Measurements from ENCODE around the gene DGAT2.
"Not testable (repeated sequence)": the region's sequence is repeated elsewhere in the genome, so short reads cannot be mapped to it uniquely, and the experiment has no call there.

The DGAT2 gene

DNA sequence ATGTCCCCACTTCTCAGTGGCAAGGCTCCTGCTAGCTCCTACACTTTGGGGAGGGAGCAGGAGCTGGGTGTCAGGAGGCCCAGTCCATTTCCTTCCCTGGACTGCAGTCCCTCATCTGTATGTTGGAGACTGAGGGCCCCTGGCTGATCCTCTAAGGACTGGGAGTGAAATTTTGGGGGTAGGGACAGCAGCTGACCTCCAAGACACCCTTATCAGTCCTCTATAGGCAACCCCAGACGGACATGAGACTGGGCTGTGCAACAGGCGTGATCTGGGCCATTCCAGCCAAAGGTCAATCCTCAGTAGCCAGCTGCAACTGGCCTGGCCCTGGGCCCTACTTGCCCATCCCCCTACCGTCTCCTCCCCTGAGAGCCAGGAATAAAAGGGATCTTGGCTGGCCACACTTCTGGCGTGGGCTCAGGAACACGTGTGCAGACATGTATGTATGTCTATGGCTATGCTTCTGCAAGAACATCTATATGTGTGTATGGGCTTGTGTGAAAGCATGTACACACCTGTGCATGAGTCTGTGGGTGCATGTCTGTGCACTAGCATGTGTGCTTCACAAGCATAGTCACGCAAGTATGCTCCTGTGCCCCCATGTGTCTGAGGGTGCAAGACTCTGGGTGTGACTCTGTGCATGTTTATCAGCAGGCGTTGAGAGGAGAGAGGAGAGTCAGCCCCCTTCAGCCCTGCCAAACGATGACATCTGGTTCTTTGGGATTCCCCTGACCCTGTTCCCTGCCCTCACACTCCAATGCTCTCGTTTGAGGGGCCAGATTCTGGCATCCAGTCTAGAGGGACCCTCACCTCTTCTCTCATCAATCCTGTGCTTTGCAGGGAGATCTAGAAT lies 24.6 kb upstream of the DGAT2 start:
- no peak for DNase-seq
- intact Hi-C loops (cut with DNase I), result no loop called here

DNA sequence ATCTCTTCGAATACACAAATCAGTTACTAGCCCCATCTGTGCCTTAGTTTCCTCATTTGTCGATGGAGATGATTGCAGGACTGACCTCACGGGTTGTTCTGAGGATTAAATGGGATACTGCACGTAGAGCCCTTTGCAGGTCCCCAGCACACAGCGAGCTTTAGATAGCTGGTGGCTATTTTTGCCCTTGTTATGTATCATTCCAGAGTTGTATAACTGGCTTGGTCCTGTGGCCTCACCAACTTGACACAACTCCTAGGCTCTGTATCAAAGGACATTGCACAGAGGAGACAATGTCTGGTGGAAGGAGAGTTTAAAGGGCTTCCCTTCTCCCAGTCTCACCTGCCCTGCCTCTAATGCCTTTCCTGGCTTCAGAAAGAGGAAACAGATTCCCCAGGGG lies 22.8 kb upstream of the DGAT2 start:
- intact Hi-C loops (cut with DNase I), result no loop called here
- no peak for DNase-seq

DNA sequence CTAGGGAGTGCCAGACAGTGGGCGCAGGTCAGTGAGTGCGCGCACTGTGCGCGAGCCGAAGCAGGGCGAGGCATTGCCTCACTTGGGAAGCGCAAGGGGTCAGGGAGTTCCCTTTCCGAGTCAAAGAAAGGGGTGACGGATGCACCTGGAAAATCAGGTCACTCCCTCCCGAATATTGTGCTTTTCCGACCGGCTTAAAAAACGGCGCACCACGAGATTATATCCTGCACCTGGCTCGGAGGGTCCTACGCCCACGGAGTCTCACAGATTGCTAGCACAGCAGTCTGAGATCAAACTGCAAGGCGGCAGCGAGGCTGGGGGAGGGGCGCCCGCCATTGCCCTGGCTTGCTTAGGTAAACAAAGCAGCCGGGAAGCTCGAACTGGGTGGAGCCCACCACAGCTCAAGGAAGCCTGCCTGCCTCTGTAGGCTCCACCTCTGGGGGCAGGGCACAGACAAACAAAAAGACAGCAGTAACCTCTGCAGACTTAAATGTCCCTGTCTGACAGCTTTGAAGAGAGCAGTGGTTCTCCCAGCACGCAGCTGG lies 19.8 kb upstream of the DGAT2 start:
- DNase-seq; intact Hi-C loops (cut with DNase I): not testable (repeated sequence)

DNA sequence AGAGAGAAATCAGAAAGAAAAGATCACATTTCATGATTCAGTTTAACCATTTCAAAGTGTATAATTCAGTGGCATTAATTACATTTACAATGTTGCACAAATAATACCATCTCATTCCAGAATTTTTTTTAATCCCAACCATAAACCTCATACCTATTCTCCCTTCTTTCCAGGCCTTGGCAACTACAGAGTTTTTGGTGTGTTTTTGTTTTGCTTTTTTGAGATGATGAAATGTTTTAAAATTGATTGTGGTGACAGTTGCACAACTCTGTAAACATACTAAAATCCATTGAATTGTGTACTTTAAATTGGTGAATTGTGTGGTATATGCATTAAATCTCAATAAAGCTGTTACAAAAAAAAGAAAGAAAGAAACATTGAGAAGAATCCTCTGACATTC lies 13.6 kb upstream of the DGAT2 start:
- DNase-seq; intact Hi-C loops (cut with DNase I): not testable (repeated sequence)

DNA sequence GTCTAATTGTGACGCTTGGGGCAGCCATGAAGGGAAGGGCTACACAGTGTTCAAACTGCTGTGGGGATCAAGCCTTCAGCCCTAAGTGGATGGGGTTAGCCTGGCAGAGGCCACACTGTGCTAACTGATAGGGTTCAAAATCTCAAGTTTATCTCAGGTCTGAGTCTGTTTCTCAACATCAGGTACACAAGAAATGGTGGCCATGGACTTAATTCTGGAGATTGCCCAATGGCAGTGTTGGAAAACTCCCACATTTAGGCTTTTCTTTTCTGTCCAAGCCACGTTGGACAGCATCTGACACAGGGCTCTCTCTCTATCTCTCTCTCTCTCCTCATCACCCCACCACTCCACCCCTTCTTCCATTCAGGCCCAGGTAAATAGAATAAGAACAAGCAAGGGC lies 10.9 kb upstream of the DGAT2 start:
- intact Hi-C loops (cut with DNase I), result no loop called here

DNA sequence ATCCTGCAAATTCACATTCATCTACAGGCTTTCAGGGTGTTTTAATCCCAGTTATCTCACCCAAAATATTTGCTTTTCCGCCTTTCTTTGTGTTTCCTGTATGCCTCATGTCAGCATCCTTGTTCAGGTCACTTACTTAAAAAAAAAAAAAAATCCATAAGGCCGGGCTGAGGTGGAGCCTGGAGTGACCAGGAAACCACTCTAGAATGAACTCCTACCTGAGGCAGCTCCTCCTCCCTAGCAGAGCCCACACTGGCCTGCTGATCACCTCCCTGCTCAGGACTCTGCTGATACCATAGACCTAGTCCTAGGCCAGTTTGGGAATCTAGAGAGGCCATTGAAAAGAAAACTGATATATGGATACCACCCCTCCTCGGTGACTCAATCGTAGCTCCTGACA lies 8.7 kb upstream of the DGAT2 start:
- intact Hi-C loops (cut with DNase I), result no loop called here
- no peak for DNase-seq

More for the DNA sequence above, 10.9 kb upstream of the DGAT2 start:
- peak in 2 of 42 donors; percentile 7 to 9 for DNase-seq

DNA sequence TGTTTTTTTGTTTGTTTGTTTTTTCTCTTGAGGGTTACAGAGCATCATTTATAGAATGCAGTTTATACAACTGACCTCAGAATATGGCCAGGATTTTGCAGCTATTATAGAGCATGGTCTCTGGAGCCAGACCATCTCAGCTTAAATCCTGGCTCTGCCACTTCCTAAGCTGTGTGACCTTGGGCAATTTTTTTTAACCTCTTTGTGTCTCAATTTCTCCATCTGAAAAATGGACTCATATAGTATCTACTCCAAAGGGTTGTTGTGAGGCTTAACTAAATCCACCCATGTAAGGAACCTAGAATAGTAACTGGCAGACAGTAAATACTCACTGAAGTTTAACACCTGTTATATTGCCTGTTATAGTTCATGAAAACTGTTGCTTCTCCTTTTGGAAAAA lies 8.3 kb upstream of the DGAT2 start:
- DNase-seq, result no peak
- intact Hi-C loops (cut with DNase I), result no loop called here

DNA sequence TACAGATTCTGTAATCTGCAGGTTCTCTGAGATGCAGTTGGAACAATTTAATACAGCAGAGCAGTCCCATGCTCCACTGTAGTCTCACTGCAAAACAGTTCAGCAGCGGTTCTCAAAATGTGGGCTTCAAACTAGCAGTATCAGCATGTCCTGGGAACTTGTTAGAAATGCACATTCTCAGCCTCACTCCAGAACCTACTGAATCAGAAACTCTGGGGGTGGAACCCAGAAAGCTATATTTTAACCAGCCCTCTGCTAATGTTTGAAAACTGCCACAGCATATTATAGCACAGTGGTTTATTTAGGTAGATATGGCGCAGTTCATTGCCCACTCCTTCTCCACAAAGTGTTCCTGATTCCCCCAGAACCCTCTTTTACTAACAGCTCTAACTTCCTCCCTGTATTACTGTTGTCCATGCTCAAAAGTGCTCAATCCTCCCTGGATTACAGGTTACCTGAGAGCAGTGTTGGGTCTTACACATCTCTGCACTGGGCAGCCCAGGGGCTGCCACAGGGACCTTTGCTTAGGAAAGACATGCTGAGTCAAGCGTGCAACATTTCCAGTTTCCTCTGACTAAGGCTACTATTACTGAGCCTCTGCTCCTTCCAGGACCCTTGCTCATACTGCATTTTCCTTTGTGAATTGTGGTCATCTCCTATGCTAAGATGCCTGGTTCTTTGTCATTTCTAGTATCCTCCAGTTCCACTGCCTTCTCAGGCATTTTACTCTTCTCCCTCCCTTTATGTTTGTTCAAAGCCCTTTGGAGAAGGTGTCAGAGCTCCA lies 7.7 kb upstream of the DGAT2 start:
- intact Hi-C loops (cut with DNase I), result no loop called here
- DNase-seq, result peak in 1 of 42 donors; percentile 15

DNA sequence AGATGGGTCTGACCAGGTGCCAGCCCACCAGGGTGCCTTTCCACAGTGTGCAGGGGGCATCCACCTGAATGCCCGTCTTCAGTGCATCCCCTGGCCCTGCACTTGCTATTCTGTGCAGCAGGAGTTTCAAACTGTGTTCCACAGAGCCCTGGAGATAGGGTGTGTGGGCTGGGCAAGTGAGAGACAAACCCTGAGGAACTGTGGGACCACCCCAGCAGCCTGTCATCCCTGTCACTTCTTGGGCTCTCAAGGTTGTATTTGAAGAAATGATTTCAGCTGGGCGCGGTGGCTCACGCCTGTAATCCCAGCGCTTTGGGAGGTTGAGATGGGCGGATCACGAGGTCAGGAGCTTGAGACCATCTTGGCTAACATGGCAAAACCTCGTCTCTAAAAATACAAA lies 6.4 kb upstream of the DGAT2 start:
- no peak for DNase-seq
- intact Hi-C loops (cut with DNase I), result no loop called here

DNA sequence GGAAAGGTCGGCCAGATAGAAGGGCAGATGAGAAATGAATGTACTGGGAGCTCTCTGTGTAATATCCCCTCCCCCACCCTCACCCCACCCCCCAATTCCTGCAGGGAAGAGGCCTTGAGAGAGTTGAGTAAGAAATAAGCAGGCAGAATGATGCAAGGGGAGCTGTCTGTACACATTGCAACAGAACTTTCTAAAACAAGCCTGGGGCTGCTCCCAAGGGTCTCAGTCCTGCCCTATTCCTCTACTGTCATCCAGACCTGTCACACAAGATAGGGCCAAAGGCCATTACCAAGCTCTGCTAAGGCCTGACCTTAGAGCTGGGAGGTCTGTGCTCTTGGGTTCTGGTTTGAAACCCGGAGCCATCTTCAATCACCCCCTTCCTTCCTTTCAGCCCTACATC lies 5.7 kb upstream of the DGAT2 start:
- intact Hi-C loops (cut with DNase I), result no loop called here

DNA sequence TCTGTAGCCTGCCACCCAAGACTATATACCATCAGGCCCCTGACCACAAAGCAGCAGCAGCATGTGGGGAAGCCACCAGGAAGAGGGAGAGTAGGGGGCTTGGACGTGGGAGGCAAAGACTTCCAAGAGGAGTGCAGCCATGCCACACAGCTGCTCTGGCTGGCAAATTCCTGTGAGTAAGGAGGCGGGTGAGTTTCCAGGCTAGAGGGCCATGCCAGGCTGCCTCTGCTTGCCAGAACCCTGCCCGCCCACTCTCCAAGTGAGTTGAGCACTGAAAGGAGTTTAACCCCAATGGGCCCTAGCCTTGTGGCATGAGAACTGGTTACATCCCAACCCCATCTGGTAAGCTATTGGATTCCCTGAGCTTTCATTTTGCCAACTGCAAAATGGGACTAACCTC lies 4.7 kb upstream of the DGAT2 start:
- DNase-seq, result no peak
- intact Hi-C loops (cut with DNase I), result no loop called here

More for the DNA sequence above, 5.7 kb upstream of the DGAT2 start:
- DNase-seq, result no peak

DNA sequence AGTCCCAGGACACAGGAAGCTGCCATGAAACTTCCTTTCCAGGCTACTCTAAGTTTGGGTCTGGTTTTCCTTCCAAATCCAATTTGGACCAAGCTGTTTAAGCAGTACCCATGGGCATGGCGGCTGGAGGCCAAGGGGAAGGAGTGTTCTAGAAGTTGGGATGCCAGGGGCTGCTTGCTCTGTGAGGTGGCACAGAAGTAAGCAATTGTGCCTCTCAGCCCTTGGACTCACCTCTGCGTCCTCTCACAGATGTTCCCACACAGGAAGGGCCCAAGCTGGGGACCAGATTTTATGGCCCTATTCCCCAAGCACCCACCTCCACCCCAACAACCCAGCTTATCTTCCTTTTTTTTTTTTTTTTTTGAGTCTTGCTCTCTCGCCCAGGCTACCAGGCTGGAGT lies 3.5 kb upstream of the DGAT2 start:
- peak in 1 of 42 donors; percentile 17 for DNase-seq
- intact Hi-C loops (cut with DNase I), result no loop called here

DNA sequence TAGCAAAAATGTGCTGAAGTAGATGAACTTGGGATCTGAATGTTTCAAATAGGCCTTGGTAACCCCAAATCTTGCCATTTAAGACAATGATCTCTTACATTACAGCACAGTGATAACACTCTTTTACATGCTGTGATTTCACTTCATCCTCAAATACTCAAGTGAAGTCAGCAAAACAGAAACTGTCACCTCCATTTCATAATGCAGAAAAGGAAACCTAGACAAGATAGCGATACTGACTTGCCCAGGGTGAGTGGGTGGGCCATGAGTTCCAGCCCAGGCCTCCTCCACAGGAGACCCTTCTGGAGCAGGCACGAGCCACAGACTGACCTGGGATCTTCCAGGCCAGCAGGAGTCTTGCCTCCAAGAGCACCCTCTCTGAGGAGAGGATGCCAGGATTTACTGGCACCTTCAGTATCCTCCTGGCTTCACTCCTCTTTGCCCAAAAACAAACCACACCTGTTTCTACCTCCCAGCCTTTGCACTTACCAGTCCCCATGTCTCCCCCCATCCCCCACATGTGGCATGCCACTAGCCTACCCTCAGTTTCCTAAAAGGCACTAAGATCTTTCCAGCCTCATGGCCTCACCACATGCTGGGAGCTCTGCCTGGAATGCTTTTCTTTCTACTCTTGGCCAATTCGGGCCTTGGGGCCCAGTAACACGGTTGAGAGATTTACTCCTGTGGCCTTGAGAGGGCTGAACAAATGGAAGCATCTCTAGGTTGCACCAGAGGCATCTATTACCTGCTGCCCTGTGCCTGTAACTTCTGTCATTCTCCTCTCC lies 1.9 kb upstream of the DGAT2 start:
- peak in 1 of 42 donors; percentile 10 for DNase-seq
- intact Hi-C loops (cut with DNase I), result no loop called here

DNA sequence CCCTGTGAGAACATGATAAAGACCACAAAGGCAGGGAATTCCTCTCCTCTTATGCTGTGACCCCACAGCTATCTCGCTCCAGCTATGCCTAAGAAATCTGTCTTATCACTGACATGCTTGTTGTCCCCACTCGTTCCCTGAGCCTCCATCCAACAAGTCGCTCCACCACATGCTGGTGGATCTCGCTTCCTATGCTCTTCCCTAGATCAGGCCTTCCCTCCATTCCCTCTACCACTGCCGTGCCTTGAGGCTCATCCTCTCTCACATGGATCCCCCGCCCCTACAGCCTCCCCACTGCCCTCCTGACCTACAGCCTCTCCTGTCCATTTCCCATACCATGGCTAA lies 1.4 kb upstream of the DGAT2 start:
- intact Hi-C loops (cut with DNase I), result no loop called here
- DNase-seq, result peak in 1 of 42 donors; percentile 12

DNA sequence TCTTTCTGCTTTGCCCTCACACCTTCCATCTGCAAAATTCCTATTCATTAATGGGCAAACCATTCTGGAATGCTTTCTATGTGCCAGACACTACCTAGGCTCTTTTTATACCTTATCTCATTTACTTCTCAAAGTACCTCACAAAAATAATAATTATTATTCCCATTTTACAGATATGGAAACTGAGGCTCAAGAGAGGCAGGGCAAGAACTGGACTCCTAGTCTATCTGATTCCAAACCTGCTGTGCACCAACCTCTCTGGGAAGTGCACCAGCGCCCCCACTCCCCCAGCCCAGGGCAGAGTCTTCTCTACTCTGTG lies 826 bp upstream of the DGAT2 start:
- intact Hi-C loops (cut with DNase I), result no loop called here
- no peak for DNase-seq

DNA sequence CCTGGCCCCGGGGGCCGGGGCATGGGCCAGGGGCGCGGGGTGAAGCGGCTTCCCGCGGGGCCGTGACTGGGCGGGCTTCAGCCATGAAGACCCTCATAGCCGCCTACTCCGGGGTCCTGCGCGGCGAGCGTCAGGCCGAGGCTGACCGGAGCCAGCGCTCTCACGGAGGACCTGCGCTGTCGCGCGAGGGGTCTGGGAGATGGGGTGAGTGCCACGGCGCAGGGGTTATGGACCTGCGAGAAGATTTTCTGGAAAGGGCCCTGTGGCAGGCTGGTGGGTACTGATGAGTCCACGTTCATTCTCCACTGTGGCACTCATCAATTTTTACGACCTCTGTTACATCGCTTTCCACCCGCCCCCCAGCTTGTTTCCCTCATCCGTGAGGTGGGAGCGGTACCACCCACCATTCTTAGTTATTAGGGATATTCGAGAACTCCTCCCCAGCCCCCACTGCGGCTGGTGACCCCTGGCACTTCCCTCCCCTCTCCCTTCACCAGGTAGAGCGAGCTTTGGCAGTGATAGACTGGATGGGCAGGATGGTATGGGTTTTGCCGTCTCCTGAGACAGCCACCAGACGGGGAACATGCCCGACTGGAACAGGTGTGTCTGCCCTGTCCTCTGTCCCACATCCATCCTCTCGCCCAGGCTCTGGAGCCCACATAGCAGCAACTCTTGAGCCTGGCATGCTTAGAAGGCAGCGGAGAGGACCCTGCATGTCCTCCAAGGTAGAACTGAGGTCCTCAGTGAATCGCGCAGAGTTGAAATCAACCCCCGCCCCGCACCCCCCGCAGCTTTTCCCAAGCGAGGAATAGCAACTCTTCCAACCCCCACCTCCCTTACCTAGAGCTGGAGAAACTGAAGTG lies 562 bp downstream of the DGAT2 start:
- intact Hi-C loops (cut with DNase I), result no loop called here
- DNase-seq, result peak in 41 of 42 donors; percentile 20 to 78 (median 55)

DNA sequence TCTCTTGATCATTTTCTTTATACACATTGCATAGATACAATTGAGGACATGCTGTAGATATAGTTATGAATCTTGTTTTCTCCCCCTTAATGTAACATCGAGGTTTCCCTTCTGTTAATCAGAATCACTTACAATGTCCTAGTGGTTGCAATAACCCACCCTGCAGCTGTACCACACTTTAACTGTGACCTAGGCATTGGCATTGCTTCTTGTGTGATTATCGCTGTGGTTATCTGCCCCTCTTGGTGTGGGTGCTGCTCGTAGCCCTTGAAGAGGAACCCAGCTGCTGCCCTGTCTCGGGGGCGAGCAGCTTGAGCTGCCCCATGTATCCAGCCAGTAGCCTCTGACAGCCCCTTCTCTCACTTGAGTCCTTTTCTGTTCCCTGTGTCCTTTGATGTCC lies 1.5 kb downstream of the DGAT2 start:
- intact Hi-C loops (cut with DNase I), result loop anchor here (10.0 kb wide), 1 partner anchor 85 kb away; no protein-coding TSS in a partner anchor
- no peak for DNase-seq

DNA sequence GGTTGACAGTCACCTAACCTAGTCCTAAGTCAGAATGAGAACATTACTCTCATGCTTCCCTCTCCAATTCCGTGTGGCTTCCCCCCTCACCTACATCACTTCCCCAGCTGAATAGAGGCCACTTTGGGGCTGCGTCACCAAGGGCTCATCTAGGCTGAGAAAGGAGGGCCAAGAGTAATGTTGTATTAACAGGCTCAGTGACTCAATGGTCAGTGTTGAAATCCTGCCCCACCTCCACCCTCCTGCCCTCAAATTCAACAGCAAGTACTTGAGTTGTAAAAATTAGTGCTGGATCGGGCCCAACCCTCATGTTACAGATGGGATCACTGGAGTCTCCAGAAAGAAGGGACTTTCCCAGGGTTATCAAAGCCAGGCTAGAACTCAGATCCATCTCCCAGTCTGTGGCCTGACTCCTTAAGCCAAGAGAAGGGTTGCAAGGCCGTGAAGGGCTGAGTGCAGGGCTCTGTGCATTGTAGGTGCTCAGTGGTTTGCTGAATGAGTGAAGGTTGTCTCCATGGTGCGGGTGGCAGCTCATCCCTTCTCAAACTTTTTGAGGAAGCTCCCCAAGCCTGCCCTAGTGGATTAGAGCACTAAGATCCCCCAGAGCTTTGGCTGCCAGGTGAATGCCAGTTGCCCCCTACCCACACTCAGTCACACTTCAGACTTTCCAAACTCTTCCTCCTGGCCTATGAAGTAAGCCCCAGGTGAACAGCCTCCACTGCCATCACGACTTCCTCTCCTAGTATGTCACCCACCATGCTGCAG lies 3.2 kb downstream of the DGAT2 start:
- intact Hi-C loops (cut with DNase I), result loop anchor here (10.0 kb wide), 1 partner anchor 87 kb away; no protein-coding TSS in a partner anchor
- peak in 1 of 42 donors; percentile 8 for DNase-seq
